ENCODE measurements around the gene PIK3C3.
"Not testable (repeated sequence)": the region's sequence is repeated elsewhere in the genome, so short reads cannot be mapped to it uniquely, and the experiment has no call there.

The PIK3C3 gene

GRCh38 chr18:41966943-41967342 lies 11.9 kb downstream of the PIK3C3 start:
- DNase-seq, result no peak

GRCh38 chr18:41967680-41968079 lies 12.6 kb downstream of the PIK3C3 start:
- no peak for DNase-seq

- DNase-seq, result no peak
Measured at GRCh38 chr18:41969881-41970280, 14.8 kb downstream of the PIK3C3 start.

- DNase-seq, result no peak
Measured at GRCh38 chr18:41972067-41972925, 17.3 kb downstream of the PIK3C3 start.

DNA sequence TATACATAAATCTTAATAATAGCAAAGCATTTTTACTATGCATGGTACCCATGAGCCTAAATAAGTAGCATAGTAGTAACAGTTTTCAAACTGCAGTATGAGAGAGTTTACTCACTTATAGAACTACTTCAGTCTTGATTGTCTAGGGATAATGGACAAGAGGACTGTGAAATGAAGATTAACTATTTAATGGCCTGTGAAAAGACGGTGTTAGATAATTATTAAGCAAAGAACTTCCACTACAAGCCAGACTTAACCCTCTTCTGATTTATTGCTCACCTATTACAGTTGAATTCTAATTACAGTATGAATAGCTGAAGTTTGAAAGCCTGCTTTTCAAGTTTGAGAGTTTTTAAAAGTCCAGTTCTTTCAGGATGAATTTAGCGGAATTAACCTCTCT lies 18.9 kb downstream of the PIK3C3 start:
- no peak for DNase-seq

DNA sequence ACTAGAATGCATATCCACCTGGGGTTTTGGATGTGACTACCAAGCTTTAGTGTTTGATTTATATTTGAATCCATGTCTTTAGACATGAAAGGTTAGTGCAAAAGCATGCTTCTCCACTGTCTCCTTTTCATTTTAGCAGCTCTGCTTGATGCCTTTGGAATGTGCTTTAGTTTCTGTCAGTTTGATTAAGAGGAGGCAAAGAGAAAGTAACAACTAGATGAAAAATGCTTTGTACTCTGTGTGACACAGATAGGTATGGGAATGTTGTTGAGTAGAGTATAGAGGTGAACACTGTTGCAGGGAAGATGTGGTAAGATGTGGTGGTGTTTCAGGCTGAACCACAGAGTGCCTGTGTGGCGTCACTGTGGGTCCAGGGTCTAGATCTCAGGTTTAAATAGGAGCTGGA lies 19.8 kb downstream of the PIK3C3 start:
- DNase-seq, result no peak

GRCh38 chr18:41975284-41975683 lies 20.2 kb downstream of the PIK3C3 start:
- no peak for DNase-seq

DNA sequence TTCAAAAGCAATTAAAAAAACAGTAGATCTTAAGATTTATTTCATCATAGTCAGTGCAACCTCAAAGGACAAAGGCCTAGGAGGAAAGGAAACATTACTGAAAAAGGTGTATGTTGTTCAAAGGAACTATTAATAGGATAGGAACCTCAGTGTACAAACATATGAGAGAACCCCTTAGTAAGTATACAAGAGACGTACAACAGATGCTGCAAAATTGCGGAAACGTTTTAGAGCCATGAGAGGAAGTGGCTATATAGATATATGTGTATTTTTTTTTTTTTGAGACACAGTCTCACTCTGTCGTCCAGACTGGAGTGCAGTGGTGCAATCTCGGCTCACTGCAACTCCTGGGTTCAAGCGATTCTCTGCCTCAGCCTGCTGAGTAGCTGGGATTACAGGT lies 22.2 kb downstream of the PIK3C3 start:
- no peak for DNase-seq

DNA sequence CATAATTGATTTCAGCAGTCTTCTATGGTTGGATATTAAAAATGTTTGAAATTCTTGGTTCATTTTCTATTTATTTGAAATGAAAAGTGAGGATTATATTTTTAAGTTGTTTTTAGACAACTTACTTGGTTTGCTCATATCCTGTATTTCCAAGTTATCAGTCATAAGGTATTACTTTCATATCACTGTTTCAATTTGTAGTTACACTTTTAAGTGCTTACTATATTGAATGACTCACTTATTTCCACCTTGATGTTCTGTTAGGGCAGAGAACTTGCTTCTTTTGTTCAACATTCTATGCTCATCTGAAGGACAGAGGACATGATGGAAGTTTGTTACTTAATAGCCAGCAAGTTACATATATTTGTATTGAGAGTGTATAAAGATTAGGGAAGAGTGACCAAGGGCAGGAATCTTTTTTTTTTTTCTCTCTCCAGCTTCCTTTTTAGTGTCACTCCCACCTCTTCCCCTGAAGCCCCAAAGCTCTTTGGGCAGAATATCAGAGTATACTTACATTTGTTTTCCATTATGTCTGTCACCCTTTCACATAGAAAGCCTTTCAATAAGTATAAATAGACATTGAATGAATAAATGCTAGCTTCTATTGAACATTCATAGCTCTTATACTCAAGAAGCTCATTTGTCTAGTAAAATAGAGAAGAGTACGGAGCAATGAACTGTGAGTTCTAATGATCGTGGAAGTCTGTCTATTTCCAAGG lies 28.1 kb downstream of the PIK3C3 start:
- no peak for DNase-seq

GRCh38 chr18:41985914-41986313 lies 30.9 kb downstream of the PIK3C3 start:
- DNase-seq, result no peak

GRCh38 chr18:41989508-41989907 lies 34.5 kb downstream of the PIK3C3 start:
- no peak for DNase-seq

DNA sequence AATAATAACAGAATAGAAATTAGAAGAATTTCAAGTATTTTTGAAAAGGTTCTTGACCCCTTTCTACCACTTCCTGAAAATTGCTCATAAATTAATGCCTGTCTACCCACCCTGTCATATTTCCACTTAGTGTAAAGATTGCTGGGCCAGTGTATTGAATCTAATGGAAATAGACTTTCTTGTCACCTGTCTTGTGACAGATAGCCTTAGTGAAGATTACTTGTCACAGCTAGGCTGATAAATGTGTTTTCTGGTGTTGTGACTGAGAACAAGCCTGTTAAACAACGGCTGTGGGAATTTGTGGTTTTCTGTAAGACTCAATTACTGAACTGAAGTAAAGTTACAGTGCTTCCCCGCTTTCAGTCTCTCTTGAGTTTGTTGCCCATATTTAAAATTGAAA lies 37.0 kb downstream of the PIK3C3 start:
- DNase-seq, result peak; percentile 56

GRCh38 chr18:41992703-41993102 lies 37.7 kb downstream of the PIK3C3 start:
- no peak for DNase-seq

- no peak for DNase-seq
Measured at GRCh38 chr18:41993151-41993550, 38.1 kb downstream of the PIK3C3 start.

- DNase-seq, result no peak
Measured at GRCh38 chr18:41996020-41996419, 41.0 kb downstream of the PIK3C3 start.

GRCh38 chr18:41999751-42000150 lies 44.7 kb downstream of the PIK3C3 start:
- DNase-seq, result no peak

GRCh38 chr18:42001801-42002200 lies 46.8 kb downstream of the PIK3C3 start:
- DNase-seq, result no peak

GRCh38 chr18:42004653-42005052 lies 49.6 kb downstream of the PIK3C3 start:
- no peak for DNase-seq

DNA sequence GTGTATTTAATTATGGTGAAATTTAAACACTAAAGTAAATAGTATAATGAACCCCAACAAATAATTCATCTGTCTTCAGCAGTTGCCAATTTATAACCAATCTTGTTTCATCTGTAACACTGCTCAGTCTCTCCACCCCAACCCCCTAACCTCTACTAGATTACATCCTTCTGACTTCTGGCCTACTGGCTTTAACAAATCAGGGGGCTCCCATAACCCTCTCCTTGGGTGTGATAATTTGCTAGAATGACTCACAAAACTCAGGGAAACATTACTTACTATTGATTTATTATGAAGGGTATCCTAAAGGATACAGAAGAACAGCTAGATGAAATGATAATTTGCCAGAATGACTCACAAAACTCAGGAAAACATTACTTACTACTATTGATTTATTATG lies 50.7 kb downstream of the PIK3C3 start:
- no peak for DNase-seq

GRCh38 chr18:42009457-42009856 lies 54.4 kb downstream of the PIK3C3 start:
- not testable (repeated sequence) for DNase-seq

GRCh38 chr18:42011053-42011452 lies 56.0 kb downstream of the PIK3C3 start:
- DNase-seq, result no peak

DNA sequence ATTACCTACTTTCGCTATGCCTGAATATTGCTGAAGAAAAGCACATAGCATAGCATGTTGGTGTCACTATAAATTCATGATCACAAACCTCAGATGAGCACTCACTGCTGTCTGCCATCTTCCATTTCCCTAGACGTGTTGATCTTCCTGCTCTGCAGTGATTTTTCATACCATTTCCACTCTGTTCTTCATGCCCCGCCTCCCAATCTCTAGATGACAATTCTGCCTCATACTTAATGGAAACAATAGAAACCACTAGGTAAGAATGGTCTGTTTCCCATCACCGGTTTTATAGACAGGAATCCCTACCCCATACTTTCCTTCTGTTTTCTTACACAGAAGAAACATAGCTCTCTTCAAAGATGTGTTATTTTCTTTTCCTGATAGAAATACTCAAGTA lies 63.8 kb downstream of the PIK3C3 start:
- peak; percentile 69 for DNase-seq

- no peak for DNase-seq
Measured at GRCh38 chr18:42024131-42024530, 69.1 kb downstream of the PIK3C3 start.

DNA sequence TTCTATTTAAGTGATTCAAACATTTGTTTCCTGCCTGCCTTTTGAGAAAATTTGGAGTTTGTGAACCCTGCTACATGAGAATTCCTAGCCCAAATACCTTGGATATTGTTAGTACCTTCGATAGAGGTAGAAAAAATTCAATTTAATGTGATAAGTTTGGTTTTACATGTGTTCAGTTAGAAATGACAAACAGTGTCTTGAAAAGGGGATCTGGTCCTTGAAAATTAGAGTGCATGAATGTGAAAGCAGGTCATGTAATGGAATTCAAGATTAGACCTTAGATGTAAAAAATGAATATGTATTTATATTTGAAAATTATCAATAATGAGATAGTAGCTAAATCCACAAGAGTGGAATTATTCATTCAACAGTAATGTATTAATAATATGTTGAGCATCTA lies 70.5 kb downstream of the PIK3C3 start:
- DNase-seq, result no peak
